ENCODE results near the gene RAB40C. TPM values are rescaled to one million over a fixed set of nuclear protein-coding genes. Genes with fewer than 3 reads are reported as not detected.

RAB40C gene
- total RNA-seq, 1 experiment from 2014 or later = 20.8 TPM

DNA sequence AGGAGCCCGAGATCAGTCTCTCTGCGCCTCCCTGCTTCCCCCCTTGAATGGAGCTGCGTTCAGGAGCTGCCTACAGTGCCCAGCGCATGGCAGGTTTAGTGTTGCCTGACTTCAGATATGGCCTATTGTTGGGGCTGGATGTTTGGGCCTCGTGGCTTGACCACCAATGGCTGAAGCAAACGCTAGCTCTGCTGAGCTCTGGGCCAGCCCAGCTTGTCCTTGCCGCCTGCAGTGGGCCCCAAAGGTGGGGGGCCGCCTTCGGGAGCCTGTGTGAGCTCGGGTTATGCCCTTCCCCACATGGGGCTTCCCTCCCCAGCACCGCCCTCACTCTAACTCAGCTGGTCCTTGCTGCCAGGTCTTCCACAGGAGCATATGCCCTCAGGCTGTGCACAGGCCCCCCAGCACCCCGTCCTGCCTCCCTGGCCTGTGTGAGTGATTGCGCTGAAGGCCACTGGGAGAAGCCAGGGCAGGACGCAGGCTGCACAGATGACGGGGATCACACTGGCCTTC is 48.2 kb downstream of the RAB40C start:
- H3K9me3 ChIP-seq = no peaks in the 10 kb centered on the region
- H3K27me3 ChIP-seq = no peaks in the 10 kb centered on the region
- DNase-seq = no peak
- no peak overlapping the region for H3K4me3 ChIP-seq
- H3K36me3 ChIP-seq = peaks cover 15% of the 10 kb centered on the region

DNA sequence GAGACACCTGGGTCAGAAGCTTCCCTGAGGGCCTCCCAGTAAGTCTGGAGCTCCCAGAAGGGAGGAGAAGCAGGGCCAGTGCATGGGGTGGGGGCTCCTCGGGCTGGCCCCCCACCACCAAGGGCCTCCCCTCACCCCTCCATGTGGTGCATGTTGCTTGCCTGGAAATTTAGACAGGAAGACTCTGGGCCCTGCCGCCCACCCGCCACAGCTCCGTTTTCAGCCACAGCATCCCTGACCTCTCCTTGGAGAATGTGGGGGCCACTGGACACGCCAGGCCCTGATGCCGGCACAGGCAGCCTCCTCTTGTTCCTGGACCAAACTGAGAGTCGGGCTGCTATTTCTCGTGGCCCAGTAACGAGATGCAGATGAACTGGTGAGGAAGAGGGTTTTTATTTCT is 49.0 kb downstream of the RAB40C start:
- no peaks in the 10 kb centered on the region for H3K27me3 ChIP-seq

DNA sequence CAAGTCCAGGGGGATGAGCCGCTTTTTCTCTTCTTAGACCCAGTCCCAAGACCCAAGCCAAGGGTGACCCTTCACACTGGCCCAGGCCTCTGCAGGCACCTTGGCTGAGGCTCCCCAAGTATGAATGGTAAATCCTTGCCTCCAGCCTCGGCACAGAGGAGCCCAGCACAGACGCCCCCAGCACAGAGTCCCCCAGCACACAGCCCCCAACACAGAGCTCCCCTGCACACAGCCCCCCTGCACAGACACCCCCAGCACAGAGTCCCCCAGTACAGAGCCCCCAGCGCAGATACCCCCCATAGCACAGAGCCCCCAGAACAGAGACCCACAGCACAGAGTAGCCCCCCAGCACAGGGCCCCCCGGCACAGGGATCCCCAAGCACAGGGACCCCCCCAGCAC is 50.7 kb downstream of the RAB40C start:
- no peak for DNase-seq
- H3K36me3 ChIP-seq = peaks cover 20% of the 10 kb centered on the region
- no peak overlapping the region for H3K4me3 ChIP-seq
- no peaks in the 10 kb centered on the region for H3K9me3 ChIP-seq
- no peaks in the 10 kb centered on the region for H3K27me3 ChIP-seq

More for the DNA sequence above, 49.0 kb downstream of the RAB40C start:
- H3K36me3 ChIP-seq = peaks cover 19% of the 10 kb centered on the region
- H3K4me3 ChIP-seq = no peak overlapping the region
- DNase-seq = no peak
- H3K9me3 ChIP-seq = no peaks in the 10 kb centered on the region

DNA sequence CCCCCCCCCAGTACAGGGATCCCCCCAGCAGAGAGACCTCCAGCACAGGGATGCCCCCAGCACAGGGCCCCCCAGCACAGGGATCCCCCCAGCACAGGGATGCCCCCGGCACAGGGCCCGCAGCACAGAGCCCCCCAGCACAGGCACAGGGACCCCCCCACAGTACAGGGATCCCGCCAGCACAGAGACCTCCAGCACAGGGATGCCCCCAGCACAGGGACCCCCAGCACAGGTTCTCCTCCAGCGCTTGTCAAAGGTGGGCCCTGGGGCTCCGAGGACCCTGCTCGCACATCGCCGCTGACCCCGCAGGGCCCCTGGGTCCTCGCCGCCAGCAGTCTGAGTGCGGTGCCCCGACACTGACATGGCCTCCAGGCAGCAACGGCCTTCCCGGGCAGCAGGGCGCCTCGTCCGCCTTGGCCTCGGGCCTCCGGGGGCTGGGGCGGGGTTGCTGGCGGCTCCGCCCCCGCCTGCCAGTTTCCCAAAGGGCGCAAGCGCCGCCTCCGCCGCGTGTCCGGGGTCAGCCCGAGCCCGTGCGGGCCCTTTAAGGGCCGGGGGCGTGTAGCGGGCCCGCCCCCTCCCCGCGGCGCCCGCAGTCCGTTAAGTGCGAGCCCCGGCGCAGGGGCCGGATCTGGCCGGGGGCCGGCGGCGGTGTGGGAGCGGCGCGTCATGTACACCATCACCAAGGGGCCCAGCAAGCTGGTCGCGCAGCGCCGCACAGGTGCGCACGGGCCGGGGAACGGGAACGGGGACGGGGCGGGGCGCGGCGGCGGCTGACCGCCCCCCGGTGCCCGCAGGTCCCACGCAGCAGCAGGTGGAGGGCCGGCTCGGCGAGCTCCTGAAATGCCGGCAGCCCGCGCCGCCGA is 51.7 kb downstream of the RAB40C start, which contains the start of gene MCRIP2:
MCRIP2 (plus strand) TSS at position 503 of the 863 bp plus-strand sequence; CDS start at position 667, 164 bp downstream.
- Histone ChIP-seq H3K27me3 (no peaks in the 10 kb centered on the region), H3K9me3 (no peaks in the 10 kb centered on the region)
- peak; percentile 91 for DNase-seq

DNA sequence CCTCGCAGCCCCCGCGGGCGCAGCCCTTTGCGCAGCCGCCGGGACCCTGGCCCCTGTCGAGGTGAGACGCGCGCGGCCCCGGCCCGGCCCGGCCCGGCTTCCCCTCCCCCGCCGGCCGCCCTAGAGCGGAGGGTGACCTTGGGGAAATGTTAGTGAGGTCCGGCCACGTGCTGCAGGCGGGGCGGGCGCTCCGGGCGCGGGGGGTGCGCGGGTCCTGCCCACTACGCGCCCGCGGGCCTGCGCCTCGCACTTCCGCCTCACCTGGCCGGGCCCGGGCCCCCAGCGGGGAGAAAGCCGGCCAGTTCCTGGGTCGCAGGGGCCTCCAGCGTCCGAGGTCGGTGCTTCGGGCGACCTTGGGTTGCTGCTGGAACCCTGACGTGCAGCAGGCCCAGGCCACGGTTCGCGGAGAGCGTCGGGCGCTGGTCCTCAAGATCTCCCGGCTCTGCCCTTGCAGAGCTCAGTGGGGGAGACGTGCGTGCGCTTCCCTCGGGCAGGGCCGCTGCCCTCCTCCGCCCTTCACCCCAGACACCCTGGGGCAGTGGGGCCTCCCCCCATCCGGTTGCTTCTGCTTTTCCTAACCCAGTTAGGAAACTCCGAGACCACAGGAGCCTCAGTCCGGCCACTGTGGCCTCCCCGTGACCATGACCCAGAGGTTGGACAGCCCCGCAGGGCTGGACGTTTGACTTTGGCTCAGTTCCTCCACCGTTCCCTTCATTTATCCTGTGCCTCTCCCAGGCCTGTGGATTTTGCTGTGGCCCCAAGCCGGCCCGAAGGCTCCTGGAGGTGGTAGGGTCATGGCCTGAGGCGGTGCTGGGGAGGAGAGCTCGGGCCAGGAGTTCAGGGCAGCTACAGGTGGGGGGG is 52.6 kb downstream of the RAB40C start:
- Histone ChIP-seq H3K9me3 (no peaks in the 10 kb centered on the region), H3K36me3 (peaks cover 25% of the 10 kb centered on the region), H3K4me3 (peak overlapping the region; percentile 63), H3K27me3 (no peaks in the 10 kb centered on the region)
- peak; percentile 56 for DNase-seq

More for the DNA sequence above, 51.7 kb downstream of the RAB40C start, which contains the start of gene MCRIP2:
- peak within 1 kb of the TSS; percentile 63 for H3K4me3 ChIP-seq
- peaks cover 20% of the 10 kb centered on the region for H3K36me3 ChIP-seq

DNA sequence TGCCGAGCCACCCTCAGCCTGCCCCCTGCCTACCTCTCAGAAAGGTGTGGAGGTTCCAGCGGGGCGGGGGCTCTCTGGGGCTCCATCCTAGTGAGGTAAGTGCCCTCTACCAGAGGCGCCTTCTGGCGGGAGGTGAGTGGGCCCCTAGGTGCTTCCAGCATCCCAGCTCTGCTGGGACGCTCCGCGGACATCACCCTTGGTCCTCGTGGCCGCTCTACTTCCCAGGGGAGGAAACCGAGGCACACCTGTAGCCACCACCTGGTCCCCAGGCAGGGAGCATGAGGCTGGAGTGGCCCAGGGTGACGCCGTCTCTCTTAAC is 53.1 kb downstream of the RAB40C start:
- H3K27me3 ChIP-seq = no peaks in the 10 kb centered on the region
- DNase-seq = no peak
- no peaks in the 10 kb centered on the region for H3K9me3 ChIP-seq
- H3K36me3 ChIP-seq = peaks cover 28% of the 10 kb centered on the region
- H3K4me3 ChIP-seq = peak overlapping the region; percentile 63

DNA sequence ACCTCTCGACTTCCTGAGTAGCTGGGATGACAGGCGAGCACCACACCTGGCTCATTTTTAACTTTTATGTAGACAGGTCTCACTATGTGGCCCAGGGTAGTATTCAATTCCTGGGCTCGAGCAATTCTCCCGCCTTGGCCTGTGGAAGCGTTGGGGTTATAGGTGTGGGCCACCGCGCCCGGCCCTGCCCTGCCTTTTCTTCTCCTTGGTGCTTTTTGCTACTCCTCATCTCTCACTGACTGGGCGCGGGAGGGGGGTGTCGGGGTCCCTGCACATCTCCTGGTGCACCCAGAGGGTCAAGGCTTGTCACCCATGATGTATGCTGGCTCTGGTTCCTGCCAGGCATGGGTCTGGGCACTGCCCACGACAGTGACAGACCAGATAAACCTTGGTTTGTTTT is 54.7 kb downstream of the RAB40C start:
- no peak for DNase-seq
- Histone ChIP-seq H3K4me3 (no peak overlapping the region), H3K27me3 (no peaks in the 10 kb centered on the region), H3K9me3 (no peaks in the 10 kb centered on the region), H3K36me3 (peaks cover 33% of the 10 kb centered on the region)

DNA sequence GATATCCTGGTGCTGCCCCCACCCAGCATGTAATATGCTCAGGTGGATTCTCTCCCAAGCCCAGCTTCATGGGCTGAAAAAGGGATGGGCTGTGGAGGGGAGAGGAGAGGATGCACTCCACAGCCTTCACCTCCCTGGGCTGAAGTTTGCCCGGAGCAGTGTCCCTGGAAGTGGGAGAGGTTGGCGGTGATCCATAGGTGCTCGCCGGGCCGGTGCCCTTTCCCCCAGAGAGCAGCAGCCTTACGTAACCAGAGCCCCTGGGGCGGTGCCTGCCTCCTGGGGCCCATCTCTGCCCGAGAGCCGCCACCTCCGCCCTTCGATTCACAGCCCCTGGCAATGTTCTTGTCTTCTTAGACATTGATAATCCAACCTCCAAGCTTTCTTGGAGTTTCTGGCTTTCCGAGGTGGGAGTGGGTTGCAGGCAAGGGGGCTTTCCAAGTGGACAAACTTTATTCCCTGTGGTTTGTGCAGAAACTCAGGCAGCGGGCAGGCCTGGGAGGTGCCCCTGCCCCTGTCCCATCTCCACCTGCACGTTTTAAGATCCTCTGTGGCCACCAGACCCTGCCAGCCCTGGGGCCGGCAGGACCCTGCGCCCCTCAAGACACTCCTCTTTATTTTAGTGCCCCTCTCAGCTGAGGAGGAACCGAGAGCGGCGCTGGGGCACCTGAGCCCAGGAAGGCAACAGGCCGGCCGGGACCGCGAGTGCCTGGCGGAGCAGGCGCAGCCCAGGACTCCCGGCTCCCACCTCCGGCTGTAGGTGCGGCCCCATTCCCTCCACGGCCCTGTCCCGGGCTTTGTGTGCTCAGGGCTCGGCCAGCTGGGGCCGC is 56.2 kb downstream of the RAB40C start:
- peaks cover 44% of the 10 kb centered on the region for H3K36me3 ChIP-seq
- H3K9me3 ChIP-seq = no peaks in the 10 kb centered on the region
- no peak for DNase-seq
- no peak overlapping the region for H3K4me3 ChIP-seq
- H3K27me3 ChIP-seq = no peaks in the 10 kb centered on the region

DNA sequence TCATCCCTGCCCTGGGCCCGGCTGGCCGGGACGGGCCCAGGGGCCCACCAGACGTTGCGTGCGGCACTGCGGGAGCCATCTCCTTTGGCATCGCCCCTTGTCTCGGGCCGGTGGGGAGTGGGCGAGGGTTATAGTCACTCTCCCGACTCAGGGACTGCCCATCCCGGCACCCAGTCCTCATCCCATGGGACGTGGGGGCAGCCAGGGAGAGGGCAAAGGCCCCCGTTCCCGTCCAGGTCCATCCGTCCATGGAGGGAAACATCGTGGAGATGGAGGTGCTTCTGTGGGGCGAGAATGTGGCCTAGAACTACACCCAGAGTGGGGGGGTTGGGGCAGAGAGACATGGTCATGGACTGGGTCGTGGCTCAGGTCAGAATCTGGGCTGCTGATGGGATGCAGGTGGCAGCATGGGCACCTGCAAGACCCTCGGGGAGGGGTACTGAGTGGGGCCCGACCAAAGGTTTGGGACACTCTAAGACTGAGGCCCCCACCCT is 56.9 kb downstream of the RAB40C start:
- Histone ChIP-seq H3K9me3 (no peaks in the 10 kb centered on the region), H3K36me3 (peaks cover 48% of the 10 kb centered on the region), H3K4me3 (no peak overlapping the region), H3K27me3 (no peaks in the 10 kb centered on the region)
- DNase-seq = no peak

DNA sequence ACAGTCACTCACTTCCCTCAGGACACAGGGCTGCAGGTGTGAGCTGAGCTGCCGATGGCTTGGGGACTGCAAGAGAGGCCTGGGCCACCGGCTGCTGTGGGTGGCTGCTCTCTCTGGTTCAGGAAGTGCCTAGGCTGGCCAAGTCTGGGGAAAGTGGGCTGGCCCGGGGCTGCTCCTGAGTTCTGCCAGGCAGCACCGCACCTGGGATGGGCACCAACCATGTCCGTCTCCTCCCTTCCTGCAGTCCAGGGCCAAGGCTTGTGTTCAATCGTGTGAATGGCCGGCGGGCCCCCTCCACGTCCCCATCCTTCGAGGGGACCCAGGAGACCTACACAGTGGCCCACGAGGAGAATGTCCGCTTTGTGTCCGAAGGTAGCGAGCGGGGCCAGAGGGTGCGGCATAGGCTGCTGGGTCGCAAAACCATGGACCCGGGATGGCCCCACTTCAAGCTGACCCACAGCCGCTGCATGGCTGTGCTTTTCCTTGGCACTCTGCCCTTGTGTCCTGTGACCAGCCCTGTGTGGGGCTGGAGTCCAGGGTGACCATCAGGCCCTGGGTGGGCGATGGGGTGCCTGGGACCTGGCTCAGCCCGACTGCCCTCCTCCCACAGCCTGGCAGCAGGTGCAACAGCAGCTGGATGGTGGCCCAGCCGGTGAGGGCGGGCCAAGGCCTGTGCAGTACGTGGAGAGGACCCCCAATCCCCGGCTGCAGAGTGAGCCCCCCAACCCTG is 57.5 kb downstream of the RAB40C start:
- DNase-seq = no peak
- Histone ChIP-seq H3K9me3 (no peaks in the 10 kb centered on the region), H3K4me3 (no peak overlapping the region), H3K36me3 (peaks cover 54% of the 10 kb centered on the region), H3K27me3 (no peaks in the 10 kb centered on the region)

DNA sequence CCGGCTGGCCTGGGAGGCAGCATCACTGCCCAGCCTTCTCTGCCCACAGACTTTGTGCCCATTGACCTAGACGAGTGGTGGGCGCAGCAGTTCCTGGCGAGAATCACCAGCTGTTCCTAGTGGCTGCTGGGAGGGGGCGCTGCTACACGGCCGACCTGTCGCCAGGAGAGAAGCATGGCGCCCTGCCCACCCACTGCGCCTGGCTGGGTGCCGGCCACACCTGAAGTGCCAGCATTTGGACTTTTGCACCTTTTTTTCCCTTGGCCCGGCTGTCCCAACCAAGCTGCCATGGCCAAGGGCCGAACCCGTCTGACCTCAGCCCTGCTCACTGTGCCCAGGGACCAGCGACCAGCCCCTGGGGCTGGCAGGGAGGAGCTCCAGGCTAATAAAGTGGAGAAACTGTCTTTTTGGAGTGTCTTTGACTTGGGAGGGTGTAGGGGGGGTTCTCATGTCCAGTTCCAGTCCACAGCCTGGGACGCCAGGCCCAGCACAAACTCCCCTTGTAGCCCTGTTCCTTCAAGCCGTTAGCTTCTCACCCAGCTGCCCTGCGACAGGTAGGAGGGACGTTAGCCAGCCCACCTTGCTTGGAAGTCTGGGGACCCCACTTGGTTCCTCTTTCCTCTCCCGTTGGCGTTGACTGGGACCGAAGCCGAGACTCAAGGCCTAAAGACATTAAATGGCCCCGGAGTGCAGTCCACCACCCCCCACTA is 58.4 kb downstream of the RAB40C start:
- Histone ChIP-seq H3K36me3 (peaks cover 55% of the 10 kb centered on the region), H3K4me3 (peak overlapping the region; percentile 66)
- peak; percentile 67 for DNase-seq

DNA sequence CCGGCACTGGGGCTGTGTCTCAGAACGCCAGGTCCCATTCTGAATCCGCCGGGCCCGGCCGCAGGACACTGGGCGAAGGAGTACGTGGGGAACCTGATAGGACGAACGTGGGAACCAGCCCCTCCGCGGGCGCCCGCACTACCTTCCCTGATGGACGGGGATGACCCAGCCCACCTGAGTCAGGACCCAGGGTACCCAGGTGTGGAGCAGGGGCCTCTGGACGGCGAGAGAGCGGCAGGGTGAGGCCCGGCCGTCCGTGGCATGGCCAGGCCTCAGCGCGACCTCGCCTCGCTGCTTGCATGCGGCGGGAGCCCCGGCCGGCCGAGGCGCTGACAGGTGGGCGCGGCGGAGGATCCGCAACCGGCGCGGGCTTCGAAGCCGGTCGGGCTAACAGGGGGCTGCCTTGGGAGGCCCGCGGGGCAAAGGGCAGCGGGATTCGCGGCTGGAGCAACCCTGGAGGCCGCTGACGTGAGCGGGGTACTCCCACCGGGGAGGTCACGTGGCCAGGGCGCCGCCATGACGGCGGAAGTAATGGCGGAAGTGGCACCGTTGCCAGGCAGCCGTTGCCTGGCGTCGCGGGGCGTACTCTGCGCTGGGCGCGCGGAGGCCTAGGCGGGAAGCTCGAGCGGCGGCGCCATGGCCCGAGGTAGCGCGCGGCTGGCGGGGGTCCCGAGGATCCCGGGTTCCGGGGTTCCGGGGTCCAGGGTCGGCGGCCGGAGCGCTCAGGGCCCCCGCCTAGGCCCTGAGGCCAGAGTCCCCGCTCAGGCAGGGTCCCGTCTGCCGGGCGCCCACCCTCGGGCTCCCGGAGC is 59.1 kb downstream of the RAB40C start, which contains the start of gene WDR90:
WDR90 (plus strand) TSS at position 585 of the 809 bp plus-strand sequence; CDS start at position 637, 52 bp downstream.
- peaks cover 59% of the 10 kb centered on the region for H3K36me3 ChIP-seq
- peak within 1 kb of the TSS; percentile 66 for H3K4me3 ChIP-seq
- peak; percentile 97 for DNase-seq
- H3K9me3 ChIP-seq = no peaks in the 10 kb centered on the region
- H3K27me3 ChIP-seq = no peaks in the 10 kb centered on the region

More for the DNA sequence above, 58.4 kb downstream of the RAB40C start:
- Histone ChIP-seq H3K9me3 (no peaks in the 10 kb centered on the region), H3K27me3 (no peaks in the 10 kb centered on the region)

DNA sequence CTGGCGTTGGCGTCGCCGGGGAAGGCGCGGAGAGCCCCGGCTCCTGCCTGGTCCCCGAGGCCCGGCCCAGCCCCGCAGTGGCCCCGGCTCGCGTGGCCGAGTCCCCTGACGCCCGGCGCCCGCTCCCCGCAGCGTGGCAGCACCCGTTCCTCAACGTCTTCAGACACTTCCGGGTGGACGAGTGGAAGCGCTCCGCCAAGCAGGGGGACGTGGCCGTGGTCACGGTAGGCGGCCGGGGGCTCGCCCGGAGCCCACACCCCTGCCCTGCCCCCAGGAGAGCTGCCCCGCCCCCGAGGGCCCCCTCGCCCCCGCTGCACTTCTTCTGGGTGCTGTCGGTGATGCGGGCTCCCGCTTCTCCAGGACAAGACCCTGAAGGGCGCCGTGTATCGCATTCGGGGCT is 59.8 kb downstream of the RAB40C start:
- peak; percentile 56 for DNase-seq
- H3K27me3 ChIP-seq = no peaks in the 10 kb centered on the region
- H3K36me3 ChIP-seq = peaks cover 56% of the 10 kb centered on the region
- H3K4me3 ChIP-seq = peak overlapping the region; percentile 66
- no peaks in the 10 kb centered on the region for H3K9me3 ChIP-seq

DNA sequence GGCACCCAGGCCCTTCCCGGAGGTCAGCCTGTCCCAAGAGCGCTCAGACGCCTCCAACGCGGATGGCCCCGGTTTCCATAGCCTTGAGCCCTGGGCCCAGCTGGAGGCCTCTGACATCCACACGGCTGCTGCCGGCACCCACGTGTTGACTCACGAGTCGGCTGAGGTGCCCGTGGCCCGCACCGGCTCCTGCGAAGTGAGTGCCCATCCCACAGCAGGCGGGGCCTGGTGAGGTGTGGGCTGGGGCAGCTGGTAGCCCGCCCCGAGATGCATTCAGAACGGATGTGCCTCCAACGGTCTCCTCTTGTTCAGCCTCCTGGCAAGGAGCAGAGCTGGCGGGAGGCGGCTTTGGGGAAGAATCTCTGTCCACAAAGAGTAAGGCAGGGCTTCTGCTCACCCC is 62.0 kb downstream of the RAB40C start:
- Histone ChIP-seq H3K4me3 (no peak overlapping the region), H3K36me3 (peaks cover 58% of the 10 kb centered on the region)
- DNase-seq = no peak

More for the DNA sequence above, 62.0 kb downstream of the RAB40C start:
- H3K9me3 ChIP-seq = no peaks in the 10 kb centered on the region
- H3K27me3 ChIP-seq = no peaks in the 10 kb centered on the region

Measured in MG63 (cell line).